NCI-H526 treated with DMSO at 0.1 percent for 48 hours (cell line): ENCODE data around the gene ITLN1.
"Not testable (repeated sequence)": the region's sequence is repeated elsewhere in the genome, so short reads cannot be mapped to it uniquely, and the experiment has no call there.

ENCODE experiments used
- DNase-seq: peaks from one replicate; lab custom pipeline; 2025; lab: John Stamatoyannopoulos, UW

Gene ITLN1

DNA sequence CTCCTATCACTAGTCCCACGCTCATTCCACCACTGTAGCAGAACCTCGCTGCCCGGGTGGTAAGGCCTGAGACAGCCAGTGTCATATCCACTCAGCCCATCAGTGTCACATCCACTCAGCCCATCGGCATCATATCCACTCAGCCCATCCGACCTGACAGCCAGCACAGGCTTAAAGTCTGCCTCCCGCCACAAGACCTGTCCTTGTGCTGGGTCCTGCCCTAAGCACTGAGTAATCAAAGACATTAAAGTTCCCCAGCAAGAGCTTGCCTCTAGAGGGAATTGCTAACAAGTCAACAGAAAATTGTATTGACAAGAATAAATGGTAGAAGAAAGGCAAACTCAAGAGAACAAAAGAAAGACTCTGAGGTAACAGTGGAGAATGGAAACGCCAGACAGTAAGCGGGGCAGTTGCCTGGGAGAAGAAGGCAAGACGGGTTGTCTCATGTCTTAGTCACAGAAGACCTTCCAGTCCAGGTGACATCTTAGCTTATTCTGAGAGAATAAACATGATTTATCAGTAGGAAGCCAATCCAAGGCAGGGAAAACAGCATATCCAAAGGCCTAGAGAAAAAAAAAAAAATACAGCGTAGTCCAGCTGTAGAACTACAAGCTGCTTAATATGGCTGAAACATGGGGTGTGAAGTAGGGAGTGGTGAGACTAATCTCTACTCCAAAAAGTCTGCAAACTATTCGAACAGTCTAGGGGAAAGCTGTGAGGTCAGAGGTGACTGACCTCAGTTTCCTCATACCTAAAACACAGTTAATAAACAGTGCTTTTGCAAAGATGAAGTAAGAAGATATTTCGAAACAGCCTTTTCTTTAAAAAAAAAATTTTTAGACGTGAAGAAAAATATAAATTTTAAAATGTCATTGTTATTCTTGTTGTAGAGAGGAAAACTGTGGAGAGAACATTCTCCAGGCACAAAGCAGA, 1.1 kb downstream of the ITLN1 start:
- no peak for DNase-seq

GRCh38 chr1:160882582-160882981, 2.4 kb downstream of the ITLN1 start:
- no peak for DNase-seq

- not testable (repeated sequence) for DNase-seq
These were observed 3.7 kb downstream of the ITLN1 start for GRCh38 chr1:160881264-160881663.

- no peak for DNase-seq
These were observed 4.8 kb downstream of the ITLN1 start for GRCh38 chr1:160880216-160880615.

DNA sequence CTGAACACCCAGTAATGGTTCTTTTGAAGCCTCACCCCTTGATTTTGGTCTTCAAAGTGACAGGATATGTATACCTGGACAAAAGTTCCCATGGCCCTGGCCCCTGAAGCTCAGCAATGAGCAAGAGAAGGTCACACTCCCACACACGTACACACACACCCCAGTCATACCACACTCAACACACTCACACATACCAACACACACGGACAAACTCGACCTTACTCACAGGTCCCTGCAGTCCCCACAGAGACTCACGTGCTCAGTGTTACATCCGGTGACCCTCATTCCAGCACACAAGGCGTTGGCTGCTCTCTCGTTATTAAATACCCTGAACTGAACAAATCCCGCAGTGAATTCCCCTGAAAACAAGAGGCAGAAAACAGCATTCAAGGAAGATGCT, 5.9 kb downstream of the ITLN1 start:
- no peak for DNase-seq

GRCh38 chr1:160877221-160877620, 7.8 kb downstream of the ITLN1 start:
- no peak for DNase-seq

DNA sequence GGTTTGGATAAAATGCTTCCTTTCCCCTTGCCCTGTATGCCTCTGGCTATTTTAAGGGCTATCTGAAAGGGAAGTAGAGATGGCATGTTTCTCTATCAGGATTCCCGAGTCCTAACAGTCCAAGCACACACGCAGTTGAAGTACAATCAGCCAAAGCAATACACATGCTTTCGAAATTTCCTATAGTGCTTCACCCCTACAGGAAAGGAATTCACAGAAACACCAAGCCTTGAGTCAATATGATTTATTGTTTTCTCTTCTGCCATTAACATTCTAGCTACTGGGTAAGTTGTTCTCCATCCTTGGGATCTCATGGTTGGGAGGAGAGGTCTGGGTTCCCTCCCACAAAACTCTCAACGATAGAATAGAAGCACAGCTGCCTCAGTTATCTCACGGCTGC, 8.7 kb downstream of the ITLN1 start:
- DNase-seq = no peak

DNA sequence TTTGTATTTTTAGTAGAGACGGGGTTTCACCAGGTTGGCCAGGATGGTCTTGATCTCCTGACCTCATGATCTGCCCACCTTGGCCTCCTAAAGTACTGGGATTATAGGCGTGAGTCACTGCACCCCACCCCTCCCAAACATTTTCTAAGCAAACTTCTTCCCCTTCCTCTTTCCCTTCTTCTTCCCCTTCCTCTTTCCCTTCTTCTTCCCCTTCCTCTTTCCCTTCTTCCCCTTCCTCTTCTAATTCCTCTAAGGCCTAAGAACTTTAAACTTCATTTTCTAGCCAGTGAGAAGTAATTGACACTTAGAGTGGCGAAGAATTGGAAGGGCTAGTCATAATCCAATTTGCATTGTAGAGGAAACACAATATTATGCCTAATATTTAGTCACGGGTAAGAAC, 9.4 kb downstream of the ITLN1 start:
- DNase-seq = not testable (repeated sequence)

DNA sequence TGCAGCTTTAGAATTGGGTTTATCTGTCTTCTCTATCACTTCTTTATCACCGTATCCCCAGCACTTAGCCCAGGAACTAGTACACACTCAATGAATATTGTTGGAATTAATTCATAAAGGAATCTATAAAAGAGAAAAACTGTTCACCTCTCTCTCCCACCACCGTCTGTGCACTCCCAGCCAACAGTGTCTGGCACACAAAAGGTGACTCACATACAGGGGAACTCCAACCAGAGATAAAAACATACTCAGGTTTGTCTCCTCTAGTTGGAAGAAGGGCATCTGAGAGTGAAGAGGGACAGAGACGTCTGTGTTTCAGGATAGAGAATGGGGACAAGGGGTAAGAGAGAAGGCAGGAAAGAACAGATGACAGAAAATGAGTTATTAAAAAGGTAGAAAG, 10.0 kb downstream of the ITLN1 start:
- no peak for DNase-seq

GRCh38 chr1:160868141-160868540, 16.8 kb downstream of the ITLN1 start:
- no peak for DNase-seq

- DNase-seq = not testable (repeated sequence)
These were observed 17.3 kb downstream of the ITLN1 start for GRCh38 chr1:160867651-160868050.

GRCh38 chr1:160866695-160867260, 18.2 kb downstream of the ITLN1 start:
- no peak for DNase-seq

DNA sequence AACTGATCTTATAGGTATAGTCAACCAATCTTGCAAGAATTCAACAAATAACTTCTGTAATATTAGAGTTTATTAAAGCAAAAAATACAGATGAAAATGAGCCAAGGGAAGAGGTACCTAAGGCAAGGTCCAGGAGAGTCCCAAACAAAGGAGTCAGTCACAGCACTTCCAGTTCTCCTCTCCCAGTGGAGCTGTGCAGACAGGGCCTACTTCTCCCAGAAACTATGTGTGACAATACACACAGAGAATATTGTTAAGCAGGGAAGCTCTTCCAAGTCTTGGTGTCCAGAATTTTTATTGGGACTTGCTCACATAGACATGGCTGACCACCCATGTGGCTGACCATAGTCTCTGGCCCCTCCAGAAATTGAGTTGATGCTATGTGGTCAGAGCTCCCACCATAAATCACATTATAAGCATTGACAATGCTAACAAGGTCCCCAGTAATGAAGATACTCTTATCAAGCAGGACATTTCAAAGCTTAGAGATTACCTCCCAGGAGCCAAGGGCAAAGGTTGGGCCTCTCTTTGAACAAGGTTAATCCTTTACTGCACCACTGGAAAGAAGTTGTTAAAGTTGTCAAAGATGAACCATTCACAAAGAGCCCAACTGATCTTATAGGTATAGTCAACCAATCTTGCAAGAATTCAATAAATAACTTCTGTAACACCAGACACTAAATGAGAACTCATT, 18.8 kb downstream of the ITLN1 start:
- DNase-seq = no peak

DNA sequence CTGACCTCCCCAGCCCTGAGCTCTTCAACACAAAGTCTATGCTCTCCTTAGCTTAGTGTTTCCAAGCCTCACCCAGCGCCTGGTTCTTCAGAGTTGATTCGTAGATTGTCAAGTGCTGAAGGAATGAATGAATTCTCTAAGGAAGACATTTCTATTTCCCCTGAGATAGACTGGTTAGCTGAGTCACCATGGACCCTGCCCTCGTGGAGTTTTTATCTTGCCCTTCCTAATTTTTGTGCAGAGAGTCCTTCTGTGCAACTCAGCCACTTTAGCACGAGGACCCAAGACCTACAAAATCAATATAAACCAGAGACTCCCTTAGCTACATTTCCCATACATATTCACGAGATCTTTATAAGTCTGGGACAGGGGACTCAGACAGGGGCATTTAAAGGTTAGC, 19.6 kb downstream of the ITLN1 start:
- DNase-seq = no peak

GRCh38 chr1:160864173-160864572, 20.8 kb downstream of the ITLN1 start:
- no peak for DNase-seq

DNA sequence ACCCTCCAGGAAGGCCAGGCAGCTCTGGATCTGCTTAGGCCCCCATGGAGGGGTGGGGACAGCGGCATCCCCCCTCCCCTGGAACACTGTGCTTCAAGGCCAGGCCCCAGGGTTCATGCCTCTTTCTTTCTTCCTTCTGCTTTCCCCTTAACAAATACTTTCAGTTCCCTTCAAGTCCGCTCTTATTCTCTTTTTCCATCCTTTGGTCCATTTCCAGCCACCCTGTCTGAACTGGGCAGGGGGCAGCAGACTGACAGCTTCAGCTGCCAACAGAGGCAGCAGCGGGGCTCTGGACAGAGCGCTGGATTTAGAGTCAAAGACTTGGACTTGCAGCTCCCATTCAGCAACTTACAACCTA, 21.2 kb downstream of the ITLN1 start:
- no peak for DNase-seq

DNA sequence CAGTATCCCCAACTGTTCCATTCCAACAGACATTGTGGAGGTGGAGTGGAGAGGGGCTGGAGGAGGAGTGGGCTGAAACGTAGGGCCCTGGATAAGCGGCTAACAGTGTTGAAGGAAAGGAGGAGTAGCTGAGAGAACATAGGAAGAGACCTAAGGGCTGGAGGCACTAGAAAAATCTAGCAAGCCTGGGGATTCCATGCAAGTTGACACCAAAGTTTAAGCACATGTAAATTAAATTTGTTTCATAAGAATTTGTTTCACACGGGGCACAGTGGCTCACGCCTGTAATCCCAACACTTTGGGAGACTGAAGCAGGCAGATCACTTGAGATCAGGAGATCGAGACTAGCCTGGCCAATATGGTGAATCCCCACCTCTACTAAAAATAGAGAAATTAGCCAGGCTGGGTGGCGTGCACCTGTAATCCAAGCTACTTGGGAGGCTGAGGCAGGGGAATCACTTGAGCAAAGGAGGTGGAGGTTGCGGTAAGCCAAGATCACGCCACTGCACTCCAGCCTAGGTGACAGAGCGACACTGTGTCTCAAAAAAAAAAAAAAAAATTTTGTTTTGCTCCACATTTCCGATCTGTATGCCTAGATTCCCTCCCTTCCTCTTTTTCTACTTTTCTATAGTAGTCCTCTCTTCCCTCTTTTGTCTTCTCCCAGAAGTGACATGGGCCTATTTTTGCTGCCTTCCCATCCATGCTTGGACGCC, 21.8 kb downstream of the ITLN1 start:
- no peak for DNase-seq

DNA sequence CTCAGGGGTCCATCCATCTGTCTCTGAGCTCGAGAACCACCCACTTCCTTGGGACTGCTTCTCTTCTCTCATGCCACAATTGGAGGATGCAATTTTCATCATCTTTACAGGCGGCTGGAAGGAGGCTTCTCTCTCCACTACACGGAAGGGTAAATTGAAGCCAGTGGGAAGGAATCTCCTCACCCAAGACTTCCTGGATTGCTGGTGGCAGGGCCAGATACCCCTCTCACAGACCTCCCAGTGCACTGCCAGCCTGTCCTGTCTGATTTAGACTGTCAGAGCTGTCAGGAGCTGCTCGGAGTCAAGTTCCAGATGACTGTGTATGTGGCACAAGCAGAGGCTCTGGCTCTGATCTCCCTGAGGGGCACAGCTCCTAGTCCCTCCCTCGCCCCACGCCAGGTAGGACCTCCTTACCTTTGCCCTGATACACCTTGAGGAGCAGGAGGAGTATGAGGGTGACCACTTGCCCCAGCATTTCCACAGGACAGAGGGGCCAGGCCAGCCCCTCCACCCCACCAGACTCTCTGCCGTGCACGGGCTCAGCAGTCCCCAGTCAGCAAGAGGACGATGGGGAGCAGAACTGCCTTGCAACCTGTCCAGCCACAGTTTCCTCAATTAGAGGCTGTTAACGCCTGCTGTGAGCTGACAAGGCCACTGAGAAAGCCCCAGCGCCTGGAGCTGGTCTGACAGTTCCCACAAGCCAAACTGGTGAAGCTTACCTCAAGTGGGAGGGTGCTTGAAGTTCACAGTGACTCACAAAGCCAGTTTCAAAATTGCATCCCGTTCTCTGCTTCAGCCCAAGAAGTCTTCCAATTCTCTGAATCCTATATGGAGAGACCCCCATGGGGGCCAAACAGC, 22.5 kb downstream of the ITLN1 start, which contains the start of gene CD244:
Gene CD244 (minus strand): TSS at position 685 of the 858 bp plus-strand sequence. CDS start 210 bp downstream, at position 475.
- no peak for DNase-seq

GRCh38 chr1:160860840-160861505, 24.0 kb downstream of the ITLN1 start:
- DNase-seq = no peak

DNA sequence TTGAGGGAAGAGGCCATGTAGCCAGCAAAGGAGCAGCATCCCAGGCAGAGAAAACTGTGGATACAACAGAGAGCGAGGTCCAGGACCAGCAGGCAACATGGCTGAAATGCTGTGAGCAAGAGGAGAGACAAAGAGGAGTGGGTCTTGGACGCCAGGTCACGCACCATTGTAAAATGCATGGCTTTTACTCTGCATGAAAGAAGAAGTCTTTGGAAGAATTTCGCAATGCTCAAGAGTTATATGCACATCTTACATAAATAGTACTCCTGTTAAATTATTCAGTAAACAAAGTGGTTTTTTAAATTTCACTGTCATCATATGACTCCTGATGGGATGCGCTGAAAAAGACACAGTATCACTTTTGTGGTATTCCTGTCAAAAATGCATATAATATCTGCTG, 25.8 kb downstream of the ITLN1 start:
- DNase-seq = no peak

GRCh38 chr1:160858507-160858906, 26.5 kb downstream of the ITLN1 start:
- no peak for DNase-seq
